GM21390 (cell line): ENCODE data around the gene PTPN4.
"Not testable (repeated sequence)": the region's sequence is repeated elsewhere in the genome, so short reads cannot be mapped to it uniquely, and the experiment has no call there.

Experiments
- ATAC-seq: cut with Tn5 transposase; IDR thresholded peaks from one replicate; pipeline ENCODE4 v1.9.1; 2021; ENCODE audit not compliant: unreplicated experiment

PTPN4 gene

DNA sequence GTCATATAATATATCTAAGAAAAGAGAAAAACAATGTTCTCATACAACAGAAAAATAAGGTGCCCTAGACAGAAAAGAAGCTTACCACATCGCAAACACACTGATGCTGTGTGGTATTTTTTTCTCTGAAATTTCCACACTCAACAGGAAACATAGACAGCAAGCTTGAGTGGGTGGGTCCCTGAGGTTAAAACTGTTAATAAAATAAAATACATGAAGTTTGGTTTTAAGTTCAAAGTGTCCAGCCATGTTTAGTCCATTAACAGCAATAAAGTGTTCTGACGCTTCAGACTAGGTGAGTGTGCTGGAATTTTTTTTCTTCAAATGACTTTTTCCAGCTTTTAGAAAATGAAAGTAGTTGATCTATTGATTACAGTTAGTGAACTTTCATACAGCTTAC lies 169.8 kb downstream of the PTPN4 start:
- no peak for ATAC-seq

DNA sequence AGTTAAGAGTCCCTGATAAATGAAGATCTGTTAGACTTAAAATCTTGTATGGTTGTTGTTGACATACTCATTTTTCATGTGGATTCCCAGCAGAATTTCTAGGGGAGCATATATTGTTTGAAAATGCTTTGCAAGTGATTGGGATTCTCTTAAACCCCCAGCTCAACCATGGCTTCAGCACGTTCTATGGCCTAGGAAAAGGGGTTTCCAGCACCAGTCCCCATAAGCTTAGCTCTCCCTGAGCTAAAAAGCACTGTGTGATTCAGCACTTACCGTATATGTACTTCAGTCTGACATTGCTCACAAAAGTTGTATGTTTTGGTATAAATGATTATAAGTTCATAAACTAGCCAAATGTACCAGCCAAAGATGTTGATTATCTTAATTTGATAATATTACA lies 173.1 kb downstream of the PTPN4 start:
- no peak for ATAC-seq

DNA sequence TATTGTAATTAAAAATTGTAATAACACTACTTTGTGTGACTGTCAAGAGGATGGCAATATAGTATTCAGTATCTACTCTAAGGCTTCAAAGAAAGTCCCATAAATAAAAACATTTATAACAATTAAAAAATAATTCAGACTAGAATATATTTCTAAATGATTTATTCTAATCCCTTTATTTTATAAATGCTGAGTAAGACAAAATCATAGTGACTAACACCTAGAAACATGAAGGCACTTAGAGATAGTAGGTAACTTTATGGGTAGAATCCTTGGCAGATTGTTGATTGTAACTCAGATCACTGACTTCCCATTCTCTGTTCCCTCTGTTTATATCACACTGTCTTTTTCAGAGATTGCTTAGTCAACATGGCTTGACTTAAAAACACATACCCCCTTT lies 174.6 kb downstream of the PTPN4 start:
- no peak for ATAC-seq

DNA sequence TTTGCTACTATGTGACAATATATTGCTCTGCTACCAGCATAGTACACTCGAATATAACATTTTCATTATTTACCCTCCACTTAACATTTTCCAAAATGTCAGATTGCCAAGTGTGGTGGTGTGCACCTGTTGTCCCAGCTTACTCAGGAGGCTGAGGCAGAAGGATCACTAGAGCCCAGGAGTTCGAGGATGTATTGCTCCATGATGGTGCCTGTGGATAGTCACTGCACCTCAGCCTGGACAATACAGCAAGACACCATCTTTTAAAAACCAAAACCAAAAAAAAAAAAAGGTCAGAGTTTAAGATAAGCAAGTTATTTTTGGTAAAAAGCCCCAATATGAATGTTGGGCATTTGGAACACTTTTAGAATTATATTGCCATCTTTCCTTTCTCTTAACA lies 178.0 kb downstream of the PTPN4 start:
- ATAC-seq = no peak

DNA sequence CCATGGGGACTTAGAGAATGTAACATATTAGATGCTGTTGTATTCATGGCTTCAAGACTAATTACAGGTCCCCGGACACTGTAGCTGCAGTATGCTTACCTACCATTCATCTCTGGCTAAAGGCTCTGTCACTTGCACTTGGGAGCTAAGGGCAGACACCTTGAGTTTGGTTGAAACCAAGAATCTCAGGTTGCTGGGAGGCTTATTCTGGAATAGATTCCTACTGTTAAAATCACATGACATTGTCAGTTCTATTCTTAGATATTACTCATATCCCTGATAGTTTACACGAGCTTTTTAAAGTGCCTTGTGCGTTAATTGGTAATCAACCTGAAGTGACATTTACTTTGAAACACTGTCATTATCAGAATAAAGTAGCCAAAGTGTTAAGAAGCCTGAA lies 180.2 kb downstream of the PTPN4 start:
- no peak for ATAC-seq

DNA sequence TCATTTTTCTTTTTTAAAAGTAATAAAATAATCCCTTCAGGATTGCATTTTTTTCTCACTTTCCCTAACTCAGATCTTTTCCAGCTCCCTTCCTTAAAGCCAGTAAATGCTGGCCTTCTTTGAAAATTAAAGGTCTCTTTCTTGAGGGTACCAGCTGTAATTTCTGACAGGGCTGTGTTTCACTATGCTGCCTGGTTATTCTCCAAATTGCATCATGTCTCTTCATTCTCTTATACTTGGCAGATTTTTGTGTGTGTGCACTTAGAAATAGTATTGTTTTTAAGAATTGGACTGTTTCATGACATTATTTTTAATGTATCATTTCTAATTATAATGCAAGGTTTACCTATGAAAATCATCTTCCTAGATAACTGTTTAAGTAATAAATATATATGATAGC lies 181.1 kb downstream of the PTPN4 start:
- ATAC-seq = no peak

DNA sequence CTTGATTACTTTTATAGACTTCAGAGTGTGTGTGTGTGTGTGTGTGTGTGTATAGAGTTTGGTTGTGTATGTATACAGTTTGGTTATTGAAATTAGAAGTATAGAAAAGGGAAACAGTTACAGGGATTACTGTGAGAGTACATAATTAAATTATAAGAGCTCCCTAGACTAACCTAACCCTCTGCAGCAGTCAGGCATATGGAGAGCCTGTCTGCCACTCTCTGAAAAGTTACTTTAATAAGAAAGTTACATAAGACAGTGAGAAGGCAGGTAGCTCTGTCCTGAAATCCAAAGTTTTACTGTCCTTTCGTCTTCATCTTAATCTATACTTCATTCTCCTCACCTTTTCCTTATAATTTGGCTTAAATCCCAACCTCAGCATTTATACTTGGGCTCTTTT lies 181.7 kb downstream of the PTPN4 start:
- ATAC-seq = no peak

DNA sequence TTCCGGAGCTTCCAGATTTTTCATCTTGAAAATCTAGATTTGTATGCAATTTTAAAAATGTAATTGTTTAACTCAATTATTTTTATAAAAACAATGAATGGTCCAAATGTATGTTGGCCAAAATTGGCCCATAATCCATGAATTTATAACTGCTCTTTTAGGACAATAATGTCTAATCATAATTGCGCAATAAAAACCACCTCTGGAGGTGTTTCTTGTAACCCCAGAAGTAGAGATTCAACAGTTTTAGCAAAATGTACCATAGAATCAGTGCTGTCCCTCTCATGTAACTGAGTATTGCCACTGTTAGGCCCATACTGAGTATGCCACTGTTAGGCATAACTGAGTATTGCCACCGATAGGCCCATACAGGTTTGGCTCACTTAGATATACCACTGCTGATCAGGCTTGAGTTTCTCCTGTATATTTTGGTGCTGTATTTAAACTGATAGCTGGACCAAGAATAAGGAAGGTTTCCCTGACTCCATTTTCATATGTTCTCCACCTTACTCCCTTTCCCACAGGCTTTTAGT lies 182.3 kb downstream of the PTPN4 start:
- no peak for ATAC-seq

DNA sequence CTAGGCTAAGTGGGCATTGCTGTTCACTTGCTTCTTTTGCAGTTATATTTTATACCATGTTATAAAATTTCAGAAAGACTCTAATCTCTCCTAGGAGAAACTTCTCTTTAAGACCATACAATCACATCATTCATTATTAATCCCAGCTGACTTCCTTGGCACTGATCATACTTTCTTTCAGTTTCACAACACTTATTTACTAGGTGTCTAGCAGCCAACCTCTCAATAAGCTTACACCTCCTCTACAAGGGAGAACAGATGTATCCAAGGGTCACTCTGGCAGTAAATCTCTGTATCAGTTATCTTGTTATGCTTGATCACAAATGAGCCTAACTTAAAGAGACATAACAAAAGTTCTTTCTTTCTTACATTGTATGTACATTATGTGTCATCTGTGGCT lies 183.3 kb downstream of the PTPN4 start:
- no peak for ATAC-seq

DNA sequence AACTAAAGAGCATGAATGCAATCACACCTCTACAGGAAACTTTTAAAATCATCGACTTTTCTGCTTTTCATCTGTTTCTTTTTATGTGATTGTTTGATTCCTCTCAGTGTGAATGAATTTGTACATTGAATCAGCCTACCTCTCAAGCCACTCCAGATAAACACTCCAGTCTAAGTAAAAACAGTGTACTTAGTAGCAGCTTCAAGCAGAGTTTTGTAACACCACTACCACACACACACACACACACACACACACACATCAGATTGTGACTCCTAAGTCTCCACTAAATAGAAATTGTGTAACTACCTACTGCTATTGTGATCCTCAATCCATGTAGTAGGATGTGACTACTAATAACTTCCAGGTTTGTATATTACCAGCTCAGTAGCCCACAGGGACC lies 187.8 kb downstream of the PTPN4 start:
- no peak for ATAC-seq

DNA sequence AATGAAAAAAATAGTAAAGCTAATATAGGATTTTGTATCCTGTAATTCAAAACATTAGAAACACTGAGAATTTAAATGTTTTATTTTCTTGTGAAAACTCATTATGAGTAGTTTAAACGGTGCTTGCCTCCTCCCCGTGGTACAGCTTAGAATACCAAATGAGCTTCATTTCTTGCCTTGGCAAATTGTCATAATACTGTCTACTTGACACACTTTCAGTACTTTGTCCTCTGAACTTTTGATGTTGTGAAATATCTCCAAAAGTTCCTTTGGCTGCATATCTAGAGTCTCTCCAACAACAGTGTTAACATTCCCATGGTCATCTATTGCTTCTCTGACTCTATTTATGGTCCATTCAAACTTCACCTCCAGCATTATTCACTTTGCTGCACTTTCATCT lies 191.2 kb downstream of the PTPN4 start:
- ATAC-seq = no peak

DNA sequence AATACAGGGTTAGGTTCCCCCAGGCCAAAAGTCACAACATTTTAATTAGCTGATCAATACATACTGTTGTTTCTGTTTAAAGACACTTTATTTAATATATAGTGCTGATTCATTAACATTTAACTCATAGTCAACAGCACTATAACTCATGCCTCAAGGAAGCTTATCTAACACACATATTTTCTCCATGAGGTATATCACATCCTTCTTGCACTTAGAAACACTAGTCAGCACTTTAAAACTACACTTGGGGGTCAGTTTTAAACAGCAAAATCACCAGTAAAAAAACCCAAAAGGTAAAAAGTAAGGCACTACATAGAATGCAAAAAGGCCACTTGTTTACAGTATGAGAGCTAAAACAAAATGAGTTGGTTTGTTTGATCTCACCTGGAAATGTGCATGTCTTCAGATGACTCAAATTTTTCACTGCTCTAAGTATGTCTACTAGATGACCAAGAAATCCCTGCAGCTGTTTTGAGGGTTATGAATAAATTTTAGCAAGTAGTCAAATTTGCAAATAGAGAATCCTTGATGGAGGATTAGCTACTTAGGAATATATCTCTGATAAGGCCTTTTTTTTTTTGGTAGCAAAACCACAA lies 199.0 kb downstream of the PTPN4 start:
- ATAC-seq = no peak

DNA sequence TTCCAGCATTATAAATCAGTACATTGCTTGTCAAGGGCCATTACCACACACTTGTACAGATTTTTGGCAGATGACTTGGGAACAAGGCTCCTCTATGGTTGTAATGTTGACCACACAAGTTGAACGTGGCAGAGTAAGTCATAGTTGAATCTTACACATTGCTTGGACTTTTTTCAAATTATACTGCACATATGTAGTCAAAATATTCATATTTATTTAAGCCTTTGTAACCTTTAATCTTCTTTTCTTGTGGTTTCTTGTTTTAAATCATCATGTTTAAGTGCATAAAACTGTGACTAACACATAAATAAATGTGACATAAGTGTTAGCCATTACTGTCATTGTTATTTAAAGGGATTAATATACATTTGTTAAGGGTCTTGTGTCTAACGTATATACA lies 201.1 kb downstream of the PTPN4 start:
- no peak for ATAC-seq

DNA sequence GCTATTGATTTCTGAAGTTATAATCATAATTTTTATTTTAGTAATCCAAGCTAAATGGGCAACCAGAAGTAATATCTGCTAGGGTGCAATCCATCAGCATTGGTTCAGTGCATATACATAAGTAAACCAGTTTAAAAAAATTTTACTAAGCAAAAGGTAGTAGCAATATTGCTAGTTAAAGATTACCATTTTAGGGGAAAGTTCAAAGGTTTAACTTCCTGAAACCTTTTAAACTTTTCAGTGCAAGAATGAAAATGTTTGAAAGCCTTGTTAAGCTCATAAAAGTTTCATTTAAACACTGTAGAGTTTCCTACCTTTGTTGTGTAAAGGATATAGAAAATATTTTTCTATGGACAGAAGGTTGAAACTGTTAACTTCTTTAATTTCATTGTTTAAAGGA lies 222.2 kb downstream of the PTPN4 start:
- no peak for ATAC-seq

DNA sequence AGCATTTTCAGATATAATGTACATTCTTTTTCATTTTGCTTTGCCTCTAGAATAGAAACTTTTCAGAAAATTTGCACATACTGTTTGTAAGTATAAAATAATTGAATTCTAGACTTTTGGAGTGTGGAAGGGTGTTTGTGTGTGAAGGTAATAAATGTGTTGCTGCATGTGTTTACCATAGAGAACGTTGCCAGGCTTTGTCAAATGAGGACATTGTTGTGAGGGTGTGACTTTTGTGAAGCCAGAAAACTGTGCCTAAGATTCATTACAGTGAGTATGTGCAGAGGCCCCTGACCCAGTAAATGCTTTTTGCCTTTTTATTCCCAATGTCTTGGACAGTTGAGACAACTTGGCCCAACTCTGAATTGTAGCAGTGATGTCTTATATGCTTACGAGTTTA lies 222.8 kb downstream of the PTPN4 start:
- ATAC-seq = no peak

DNA sequence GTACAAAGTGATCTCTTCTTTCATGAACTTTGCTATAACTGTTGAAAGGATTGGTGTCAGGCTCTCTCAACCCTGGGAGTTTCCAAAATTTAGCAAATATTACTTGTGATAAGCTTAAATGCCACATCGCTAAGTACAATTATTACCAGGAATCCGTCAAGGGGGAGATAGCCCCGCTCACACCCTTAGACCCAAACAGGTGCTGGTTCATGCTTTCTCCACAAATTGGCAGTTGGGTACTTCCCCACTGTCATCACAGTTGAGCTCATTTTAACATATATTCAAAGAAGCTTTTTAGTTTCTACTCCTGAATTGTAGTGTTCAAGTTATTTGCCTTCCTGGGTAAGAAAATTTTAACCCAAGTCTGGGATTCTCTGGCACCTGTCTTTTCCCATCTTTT lies 223.4 kb downstream of the PTPN4 start:
- no peak for ATAC-seq

DNA sequence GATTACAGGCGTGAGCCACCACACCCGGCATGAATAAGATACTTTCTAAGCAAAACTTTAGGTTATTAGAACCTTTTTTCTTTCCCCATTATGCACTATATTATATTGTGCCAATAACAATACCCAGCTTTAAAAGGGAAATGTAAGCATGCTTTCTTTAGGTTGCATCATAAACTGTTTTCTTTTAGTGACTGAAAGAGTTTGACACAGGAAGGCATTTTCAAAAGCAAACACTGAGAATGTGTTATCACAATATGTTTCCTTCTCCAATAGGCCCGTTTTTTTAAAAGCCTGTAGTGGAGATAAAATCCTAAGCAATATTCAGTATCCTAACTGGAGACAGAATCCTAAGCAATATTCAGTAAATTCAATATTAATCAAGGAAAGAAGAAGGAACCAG lies 236.4 kb downstream of the PTPN4 start:
- no peak for ATAC-seq

DNA sequence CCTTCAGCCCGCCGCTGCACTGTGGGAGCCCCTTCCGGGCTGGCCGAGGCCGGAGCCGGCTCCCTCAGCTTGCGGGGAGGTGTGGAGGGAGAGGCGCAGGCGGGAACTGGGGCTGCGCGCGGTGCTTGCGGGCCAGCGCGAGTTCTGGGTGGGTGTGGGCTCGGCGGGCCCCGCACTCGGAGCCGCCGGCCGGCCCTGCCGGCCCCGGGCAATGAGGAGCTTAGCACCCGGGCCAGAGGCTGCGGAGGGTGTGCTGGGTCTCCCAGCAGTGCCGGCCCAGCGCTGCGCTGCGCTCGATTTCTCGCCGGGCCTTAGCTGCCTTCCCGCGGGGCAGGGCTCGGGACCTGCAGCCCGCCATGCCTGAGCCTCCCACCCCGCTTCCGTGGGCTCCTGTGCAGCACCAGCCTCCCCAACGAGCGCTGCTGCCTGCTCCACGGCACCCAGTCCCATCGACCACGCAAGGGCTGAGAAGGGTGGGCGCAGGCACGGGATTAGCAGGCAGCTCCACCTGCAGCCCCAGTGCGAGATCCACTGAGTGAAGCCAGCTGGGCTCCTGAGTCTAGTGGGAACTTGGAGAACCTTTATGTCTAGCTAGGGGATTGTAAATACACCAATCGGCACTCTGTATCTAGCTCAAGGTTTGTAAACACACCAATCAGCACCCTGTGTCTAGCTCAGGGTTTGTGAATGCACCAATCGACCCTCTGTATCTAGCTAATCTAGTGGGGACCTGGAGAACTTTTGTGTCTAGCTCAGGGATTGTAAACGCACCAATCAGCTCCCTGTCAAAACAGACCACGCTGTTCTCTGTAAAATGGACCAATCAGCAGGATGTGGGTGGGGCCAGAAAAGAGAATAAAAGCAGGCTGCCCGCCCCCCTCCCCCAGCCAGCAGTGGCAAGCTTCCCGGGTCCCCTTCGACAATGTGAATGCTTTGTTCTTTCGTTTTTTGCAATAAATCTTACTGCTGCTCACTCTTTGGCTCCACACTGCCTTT lies 237.5 kb downstream of the PTPN4 start:
- not testable (repeated sequence) for ATAC-seq

DNA sequence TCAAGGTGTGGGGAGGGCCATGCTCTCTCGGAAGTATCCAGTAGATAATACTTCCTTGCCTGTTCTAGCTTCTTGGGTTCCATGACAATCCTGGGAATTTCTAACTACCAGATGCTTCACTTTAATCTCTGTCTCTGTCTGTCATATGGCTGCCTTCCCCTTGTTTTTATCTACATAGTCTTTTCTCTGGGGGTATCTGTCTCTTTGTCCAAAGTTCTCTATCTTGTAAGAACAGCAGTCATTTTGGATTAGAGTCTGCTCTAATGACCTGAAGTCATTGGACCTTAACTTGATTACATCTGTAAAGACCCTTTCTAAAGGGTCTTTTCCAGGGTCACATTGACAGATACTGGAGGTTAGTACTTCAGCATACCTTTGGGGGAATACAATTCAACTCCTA lies 241.7 kb downstream of the PTPN4 start:
- ATAC-seq = no peak

DNA sequence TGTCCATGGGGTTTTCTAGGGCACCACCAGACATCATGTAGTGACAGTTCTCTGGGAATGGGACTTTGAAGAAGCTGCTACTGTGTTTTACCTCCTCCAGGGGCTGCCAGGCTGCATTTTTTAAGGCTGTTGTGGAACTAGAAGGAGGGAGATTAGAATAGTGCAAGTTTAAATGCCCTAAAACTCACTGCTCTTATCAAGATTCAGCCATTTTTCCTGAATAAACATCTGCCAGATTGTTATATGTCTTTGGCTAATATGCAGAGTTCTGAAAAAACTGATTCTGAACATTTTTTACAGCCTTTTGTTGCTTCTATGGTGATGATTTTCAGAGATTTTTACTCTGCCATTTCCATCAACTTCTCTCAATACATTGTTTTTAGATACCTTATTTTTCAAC lies 244.5 kb downstream of the PTPN4 start:
- ATAC-seq = no peak

DNA sequence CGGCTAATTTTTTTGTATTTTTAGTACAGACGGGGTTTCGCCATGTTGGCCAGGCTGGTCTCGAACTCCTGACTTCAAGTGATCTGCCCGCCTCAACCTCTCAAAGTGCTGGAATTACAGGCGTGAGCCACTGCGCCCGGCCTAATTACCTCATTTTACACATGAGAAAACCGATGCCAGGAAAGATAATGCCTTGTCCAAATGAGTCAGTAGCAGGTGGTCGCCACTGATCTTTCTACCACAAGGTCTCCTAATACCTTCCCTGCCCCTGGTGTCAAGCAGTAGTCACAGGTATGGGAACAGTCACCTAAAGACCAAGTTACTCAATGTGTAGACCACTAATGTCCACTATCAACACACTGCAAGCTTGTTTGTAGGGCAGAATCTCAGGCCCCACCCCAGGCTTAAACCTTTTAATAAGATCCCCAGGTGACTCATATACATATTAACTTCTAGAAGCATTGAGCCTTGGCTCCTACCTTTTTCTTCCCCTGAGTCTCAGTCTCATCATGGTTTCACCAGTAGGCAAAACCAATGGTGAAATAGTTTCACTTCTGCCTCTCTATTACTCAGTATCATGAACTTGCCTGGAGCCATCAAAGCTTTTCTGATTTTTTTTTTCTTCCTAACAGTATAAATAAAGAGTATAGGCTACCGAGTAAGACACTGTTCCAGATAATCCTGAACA lies 246.3 kb downstream of the PTPN4 start:
- ATAC-seq = peak; percentile 97

DNA sequence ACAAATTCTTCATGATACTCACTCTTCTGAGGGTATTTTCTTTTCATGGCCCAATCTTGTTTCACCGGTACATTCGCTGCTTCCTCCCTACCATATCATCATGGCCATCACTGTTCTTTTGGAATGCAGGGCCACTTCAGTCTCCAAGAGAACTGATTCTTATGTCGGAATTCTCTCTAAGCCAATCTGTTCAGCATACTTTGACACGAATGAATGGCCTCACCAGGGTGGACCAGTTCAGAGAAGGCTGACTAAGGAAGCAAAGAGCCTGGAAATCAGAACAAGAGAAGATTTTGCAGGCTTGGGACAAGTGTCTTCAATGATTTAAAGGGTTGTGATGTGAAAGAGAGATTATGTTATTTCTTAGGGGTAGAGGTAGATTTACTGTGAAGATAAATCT lies 248.1 kb downstream of the PTPN4 start:
- ATAC-seq = no peak
